ENCODE data around the gene SUSD5.

DNA sequence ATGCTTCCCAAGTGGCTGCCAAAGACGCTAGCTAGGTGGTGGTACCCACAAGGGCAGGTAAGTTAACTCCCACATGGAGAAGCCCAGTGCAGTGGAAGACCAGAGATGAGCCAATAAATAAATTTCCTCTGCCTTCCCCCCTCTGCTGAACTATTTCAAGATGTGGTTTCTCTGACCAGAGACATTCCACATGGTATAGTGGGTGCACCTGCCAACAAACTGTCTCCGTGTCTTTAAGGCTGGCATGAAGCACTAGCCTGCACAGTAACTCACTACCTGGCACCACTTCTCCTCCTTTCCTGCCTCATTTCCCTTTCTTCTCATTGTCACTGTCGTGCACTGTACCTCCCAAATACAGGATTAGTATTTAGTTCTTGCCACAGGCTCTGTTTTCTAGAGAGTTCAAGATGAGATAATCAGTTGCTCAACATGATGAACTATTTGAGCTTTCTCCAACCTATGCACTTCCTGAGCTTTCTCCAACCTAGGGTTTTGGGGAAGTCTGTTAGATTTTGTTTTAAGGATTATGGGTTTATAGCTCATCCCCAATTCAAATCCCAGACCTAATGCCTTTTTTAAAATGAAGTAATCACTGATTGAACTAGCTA, 113.2 kb downstream of the SUSD5 start:
- TF ChIP-seq, protein P1, sequence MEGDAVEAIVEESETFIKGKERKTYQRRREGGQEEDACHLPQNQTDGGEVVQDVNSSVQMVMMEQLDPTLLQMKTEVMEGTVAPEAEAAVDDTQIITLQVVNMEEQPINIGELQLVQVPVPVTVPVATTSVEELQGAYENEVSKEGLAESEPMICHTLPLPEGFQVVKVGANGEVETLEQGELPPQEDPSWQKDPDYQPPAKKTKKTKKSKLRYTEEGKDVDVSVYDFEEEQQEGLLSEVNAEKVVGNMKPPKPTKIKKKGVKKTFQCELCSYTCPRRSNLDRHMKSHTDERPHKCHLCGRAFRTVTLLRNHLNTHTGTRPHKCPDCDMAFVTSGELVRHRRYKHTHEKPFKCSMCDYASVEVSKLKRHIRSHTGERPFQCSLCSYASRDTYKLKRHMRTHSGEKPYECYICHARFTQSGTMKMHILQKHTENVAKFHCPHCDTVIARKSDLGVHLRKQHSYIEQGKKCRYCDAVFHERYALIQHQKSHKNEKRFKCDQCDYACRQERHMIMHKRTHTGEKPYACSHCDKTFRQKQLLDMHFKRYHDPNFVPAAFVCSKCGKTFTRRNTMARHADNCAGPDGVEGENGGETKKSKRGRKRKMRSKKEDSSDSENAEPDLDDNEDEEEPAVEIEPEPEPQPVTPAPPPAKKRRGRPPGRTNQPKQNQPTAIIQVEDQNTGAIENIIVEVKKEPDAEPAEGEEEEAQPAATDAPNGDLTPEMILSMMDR (IDR thresholded peaks at IDR 0.05 in 4 of 5, conservative IDR thresholded peaks at IDR 0.05 in 1 of 5), result no peak
- TF ChIP-seq POLR2A (IDR thresholded peaks at IDR 0.05), result no peak
